HG03280 (cell line): ENCODE results near the gene MUC13.

Experiments used
- ATAC-seq: cut with Tn5 transposase; IDR thresholded peaks from one replicate; pipeline ENCODE4 v1.9.1; 2021; ENCODE audit warnings: mild to moderate bottlenecking, moderate library complexity; ENCODE audit not compliant: unreplicated experiment

MUC13 gene

GRCh38 chr3:124879337-124879680 lies 55.2 kb downstream of the MUC13 start:
- no peak for ATAC-seq

- no peak for ATAC-seq
Observed at GRCh38 chr3:124878561-124879336, 55.8 kb downstream of the MUC13 start.

- ATAC-seq = no peak
Observed at GRCh38 chr3:124877674-124878073, 56.9 kb downstream of the MUC13 start.

GRCh38 chr3:124876401-124876878 lies 58.1 kb downstream of the MUC13 start:
- ATAC-seq = no peak

- ATAC-seq = no peak
Observed at GRCh38 chr3:124873226-124873625, 61.3 kb downstream of the MUC13 start.

- no peak for ATAC-seq
Observed at GRCh38 chr3:124867511-124867910, 67.0 kb downstream of the MUC13 start.

- no peak for ATAC-seq
Observed at GRCh38 chr3:124862006-124862405, 72.5 kb downstream of the MUC13 start.

GRCh38 chr3:124861041-124861440 lies 73.5 kb downstream of the MUC13 start:
- no peak for ATAC-seq

- no peak for ATAC-seq
Observed at GRCh38 chr3:124860599-124860998, 74.0 kb downstream of the MUC13 start.

- ATAC-seq = no peak
Observed at GRCh38 chr3:124859025-124859424, 75.5 kb downstream of the MUC13 start.

- ATAC-seq = no peak
Observed at GRCh38 chr3:124858275-124858674, 76.3 kb downstream of the MUC13 start.

GRCh38 chr3:124856677-124857076 lies 77.9 kb downstream of the MUC13 start:
- ATAC-seq = no peak
